Left lung (tissue), 10 donors: ENCODE results near the gene CCDC154. TPM values are rescaled to one million over a fixed set of nuclear protein-coding genes. Genes with fewer than 3 reads are reported as not detected.
A peak's percentile ranks its signal among the peaks of the same experiment; 100 is the strongest.

Source experiments
- ATAC-seq: fragments of 200-7000 bp; cut with Tn5 transposase; one replicate; pipeline ENCODE4 v1.9.1; 2020; ENCODE audit warnings: moderate library complexity
- DNase-seq, 4 donors: peaks; one replicate each; pipeline ENCODE4 v3.0.0-alpha.2; 2013 to 2020
- H3K27ac ChIP-seq, 2 donors: fragments of 200-600 bp; sonication (generic) in 1 of 2; one replicate each; pipeline versions ENCODE4 v1.5.0 to v1.8.0; 2020 to 2021
- H3K27me3 ChIP-seq, 2 donors: fragments of 200-600 bp; sonication (generic) in 1 of 2; one replicate each; pipeline versions ENCODE4 v1.5.0 to v1.8.0; 2020 to 2021
- H3K36me3 ChIP-seq, 2 donors: fragments of 200-600 bp; sonication (generic) in 1 of 2; one replicate each; pipeline versions ENCODE4 v1.5.0 to v1.8.0; 2020 to 2021
- H3K4me1 ChIP-seq, 2 donors: fragments of 200-600 bp; one replicate each; pipeline ENCODE4 v1.8.0; 2021
- H3K4me3 ChIP-seq, 2 donors: fragments of 200-600 bp; sonication (generic) in 1 of 2; one replicate each; pipeline versions ENCODE4 v1.5.0 to v1.8.0; 2020 to 2021; ENCODE audit warnings: mild to moderate bottlenecking in 1 of 2
- H3K9me3 ChIP-seq, 2 donors: fragments of 200-600 bp; sonication (generic) in 1 of 2; one replicate each; pipeline versions ENCODE4 v1.5.0 to v1.8.0; 2020 to 2021
- intact Hi-C, 2 donors: fragments of 100-400 bp; cut with DNase I; formaldehyde crosslinking; loops; one replicate each; pipeline versions ENCODE4 v1.11.2 to v1.14.2; 2022
- polyA plus RNA-seq, 6 donors: library from polyadenylated mRNA; unstranded; fragments of 120-200 nt; gene quantifications; one replicate each; pipeline ENCODE4 v1.2.1, GENCODE V29; 2013; ENCODE audit not compliant: insufficient read length in 6 of 6
- total RNA-seq, 2 donors: library from RNA; stranded (reverse); fragmentation: NEBNext Ultra II Directional; extraction: Animal tissue kit (Norgen Biotek cat#: 25700); gene quantifications; one replicate each; pipeline ENCODE4 v1.2.1, GENCODE V29; 2021
- TF ChIP-seq, protein P1 (sequence below), 2 donors: fragments of 200-600 bp; sonication (generic) in 1 of 2; IDR thresholded peaks; one replicate each; pipeline versions ENCODE4 v1.5.0 to v1.8.0; 2021; ENCODE audit warnings: antibody characterized with exemption in 2 of 2
- donor health status: DM: no; HTN: yes; CAD: no.
- donor health status: DM: no; HTN: no; CAD: no.

Gene CCDC154
- total and polyA plus RNA-seq, 8 donors, result 1.5 to 11.8 (median 7.1) TPM

DNA sequence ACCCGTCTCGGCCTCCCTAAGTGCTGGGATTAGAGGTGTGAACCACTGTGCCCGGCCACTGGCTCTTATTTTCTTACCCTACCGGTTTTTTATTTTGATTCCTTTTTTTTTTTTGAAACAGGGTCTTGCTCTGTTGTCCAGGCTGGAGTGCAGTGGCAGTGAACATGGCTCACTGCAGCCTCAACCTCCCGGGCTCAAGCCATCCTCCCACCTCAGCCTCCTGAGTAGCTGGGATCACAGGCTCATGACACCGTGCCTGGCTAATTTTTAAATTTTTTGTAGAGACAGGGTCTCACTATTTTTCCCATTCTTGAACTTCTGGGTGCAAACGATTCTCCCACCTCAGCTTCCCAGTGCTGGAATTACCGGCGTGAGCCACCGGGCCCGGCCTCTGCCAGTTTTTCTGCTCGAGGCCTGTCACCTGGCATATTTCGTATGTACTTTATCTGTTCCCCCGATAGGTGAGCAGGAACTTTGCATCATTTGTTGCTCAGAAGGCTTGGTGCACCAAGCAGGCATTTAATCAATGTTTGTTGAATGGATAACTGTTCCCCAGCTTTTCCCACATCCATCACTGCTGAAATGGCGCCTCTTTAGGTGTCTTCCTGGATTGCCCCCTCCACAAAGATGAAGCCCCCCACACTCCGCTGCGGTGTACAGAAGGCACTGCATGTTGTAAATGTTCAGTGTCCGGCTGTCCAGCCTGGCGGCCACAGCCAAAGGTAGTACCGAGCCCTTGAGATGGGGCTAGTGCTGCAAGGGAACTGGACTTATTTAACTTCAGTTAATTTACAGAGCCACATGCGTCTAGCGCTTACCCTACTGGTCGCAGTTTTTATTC, 47.9 kb upstream of the CCDC154 start:
- Histone ChIP-seq H3K4me1 (peaks cover 9 to 28% of the 10 kb centered on the region in 2 donors), H3K4me3 (peak overlapping the region; percentile 47 to 70), H3K36me3 (peaks cover 0 to 27% of the 10 kb centered on the region in 2 donors), H3K27me3 (no peaks in the 10 kb centered on the region), H3K27ac (peak overlapping the region; percentile 71 to 72), H3K9me3 (no peaks in the 10 kb centered on the region)
- DNase-seq (no peak), ATAC-seq (no peak)
- intact Hi-C loops, result no loop called here
- TF ChIP-seq, protein P1, sequence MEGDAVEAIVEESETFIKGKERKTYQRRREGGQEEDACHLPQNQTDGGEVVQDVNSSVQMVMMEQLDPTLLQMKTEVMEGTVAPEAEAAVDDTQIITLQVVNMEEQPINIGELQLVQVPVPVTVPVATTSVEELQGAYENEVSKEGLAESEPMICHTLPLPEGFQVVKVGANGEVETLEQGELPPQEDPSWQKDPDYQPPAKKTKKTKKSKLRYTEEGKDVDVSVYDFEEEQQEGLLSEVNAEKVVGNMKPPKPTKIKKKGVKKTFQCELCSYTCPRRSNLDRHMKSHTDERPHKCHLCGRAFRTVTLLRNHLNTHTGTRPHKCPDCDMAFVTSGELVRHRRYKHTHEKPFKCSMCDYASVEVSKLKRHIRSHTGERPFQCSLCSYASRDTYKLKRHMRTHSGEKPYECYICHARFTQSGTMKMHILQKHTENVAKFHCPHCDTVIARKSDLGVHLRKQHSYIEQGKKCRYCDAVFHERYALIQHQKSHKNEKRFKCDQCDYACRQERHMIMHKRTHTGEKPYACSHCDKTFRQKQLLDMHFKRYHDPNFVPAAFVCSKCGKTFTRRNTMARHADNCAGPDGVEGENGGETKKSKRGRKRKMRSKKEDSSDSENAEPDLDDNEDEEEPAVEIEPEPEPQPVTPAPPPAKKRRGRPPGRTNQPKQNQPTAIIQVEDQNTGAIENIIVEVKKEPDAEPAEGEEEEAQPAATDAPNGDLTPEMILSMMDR (IDR thresholded peaks at IDR 0.05), result no peak

DNA sequence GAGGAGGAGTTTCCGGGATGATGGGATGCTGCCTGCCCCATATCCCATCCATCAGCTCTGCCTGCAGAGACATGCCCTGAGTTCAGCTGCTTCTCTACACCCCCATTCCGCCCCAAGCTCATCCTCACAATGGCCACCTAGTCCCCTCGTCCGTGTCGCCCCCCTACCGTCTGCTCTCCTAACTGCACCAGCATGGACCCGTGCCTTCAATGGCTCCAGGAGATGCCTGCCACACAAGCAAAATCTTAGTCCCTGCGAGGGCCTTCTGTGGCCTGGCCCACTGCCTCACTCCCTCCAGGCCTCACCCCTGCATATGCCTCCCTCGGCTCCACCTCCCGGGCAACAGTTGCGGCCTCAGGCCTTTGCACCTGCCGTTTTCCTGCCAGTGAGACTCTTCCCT, 47.0 kb upstream of the CCDC154 start:
- Histone ChIP-seq H3K27me3 (no peaks in the 10 kb centered on the region), H3K27ac (no peak overlapping the region), H3K36me3 (peaks cover 0 to 18% of the 10 kb centered on the region in 2 donors), H3K4me1 (peaks cover 9 to 28% of the 10 kb centered on the region in 2 donors), H3K4me3 (no peak overlapping the region), H3K9me3 (no peaks in the 10 kb centered on the region)
- intact Hi-C loops, result no loop called here
- TF ChIP-seq, protein P1 (IDR thresholded peaks at IDR 0.05), result no peak
- ATAC-seq (no peak), DNase-seq (no peak)

DNA sequence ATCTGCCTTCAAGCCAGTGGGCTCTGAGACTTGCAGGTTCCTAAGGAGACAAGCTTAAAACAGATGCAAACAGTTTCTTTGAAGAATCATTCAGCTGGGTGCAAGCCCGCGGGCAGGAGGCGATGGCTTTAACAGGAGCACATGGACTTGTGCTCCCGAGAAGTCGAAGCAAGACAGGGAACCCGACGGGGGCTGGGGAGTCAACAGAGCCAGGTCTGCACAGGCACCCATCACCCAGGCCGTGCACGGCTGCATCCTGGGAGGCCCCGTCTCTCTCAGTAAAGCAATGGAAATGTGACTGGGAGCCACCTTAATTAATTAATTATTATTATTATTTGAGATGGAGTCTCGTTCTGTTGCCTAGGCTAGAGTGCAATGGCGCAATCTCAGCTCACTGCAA, 44.7 kb upstream of the CCDC154 start:
- Histone ChIP-seq H3K27ac (no peak overlapping the region), H3K27me3 (no peaks in the 10 kb centered on the region), H3K4me1 (peaks cover under 1 to 14% of the 10 kb centered on the region in 2 donors), H3K4me3 (no peak overlapping the region), H3K36me3 (no peaks in the 10 kb centered on the region), H3K9me3 (no peaks in the 10 kb centered on the region)
- DNase-seq (no peak), ATAC-seq (no peak)
- intact Hi-C loops, result no loop called here
- TF ChIP-seq, protein P1 (IDR thresholded peaks at IDR 0.05), result no peak

DNA sequence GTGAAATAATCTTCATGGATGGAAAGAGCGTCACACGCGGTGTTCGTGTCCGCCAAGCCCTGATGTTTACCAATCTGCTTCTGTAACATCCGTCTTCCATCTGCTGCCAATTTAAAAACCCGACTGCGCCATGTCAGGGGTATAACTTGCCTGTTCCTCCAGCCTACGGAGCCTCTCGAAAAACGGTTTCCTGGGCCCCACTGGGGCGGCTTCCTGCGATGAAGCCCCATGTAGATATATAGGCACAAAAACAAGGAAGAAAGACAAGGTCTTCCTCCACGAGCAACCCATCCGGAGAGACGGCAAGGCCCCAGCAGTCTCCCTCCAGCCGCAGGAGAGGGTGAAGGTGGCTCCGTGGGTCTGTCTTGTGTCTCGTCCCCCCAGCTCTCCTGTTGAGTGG, 44.3 kb upstream of the CCDC154 start, which contains the start of gene PTX4:
PTX4 (minus strand) TSS at position 326 of the 400 bp plus-strand sequence; CDS start at position 291, 35 bp downstream.
- H3K4me3 ChIP-seq, result no peak within 1 kb of the TSS
- H3K36me3 ChIP-seq, result no peaks in the 10 kb centered on the region
- H3K4me1 ChIP-seq, result peaks cover 0 to 10% of the 10 kb centered on the region in 2 donors
- H3K27me3 ChIP-seq, result no peaks in the 10 kb centered on the region
- intact Hi-C loops, result no loop called here
- DNase-seq (no peak), ATAC-seq (no peak)
- TF ChIP-seq, protein P1 (IDR thresholded peaks at IDR 0.05), result no peak
- H3K27ac ChIP-seq, result no peak within 1 kb of the TSS
- H3K9me3 ChIP-seq, result no peaks in the 10 kb centered on the region

DNA sequence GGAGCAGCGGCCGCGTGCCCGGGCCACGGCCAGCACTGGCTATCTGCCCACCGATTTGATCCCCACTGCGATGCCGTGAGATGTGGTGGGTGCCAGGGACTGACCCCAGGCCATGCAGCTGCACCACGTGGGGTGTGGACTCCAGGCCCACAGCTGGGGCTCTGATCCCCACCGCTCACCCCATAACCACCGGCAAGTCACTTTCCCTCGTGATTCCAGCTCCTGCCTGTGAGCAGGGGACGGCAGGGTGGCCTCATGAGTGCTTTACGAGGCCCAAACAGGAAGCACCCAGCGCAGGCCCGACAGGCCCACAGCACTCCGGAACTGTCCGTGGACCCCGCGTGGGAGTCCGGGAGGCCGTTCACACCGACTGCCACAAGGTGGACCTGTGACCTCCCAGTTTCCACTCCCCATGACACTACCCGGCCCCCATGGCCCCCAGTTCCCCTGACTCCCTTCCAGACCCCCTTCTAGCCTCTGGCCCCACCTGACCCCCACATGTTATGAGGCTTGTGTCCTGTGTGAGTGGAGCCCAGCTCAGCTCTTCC, 43.8 kb upstream of the CCDC154 start:
- no peak for ATAC-seq
- H3K4me3 ChIP-seq, result no peak overlapping the region
- peak in 1 of 4 donors; percentile 75 for DNase-seq
- peaks cover 0 to 10% of the 10 kb centered on the region in 2 donors for H3K4me1 ChIP-seq
- no peaks in the 10 kb centered on the region for H3K9me3 ChIP-seq
- no peak overlapping the region for H3K27ac ChIP-seq
- TF ChIP-seq, protein P1 (IDR thresholded peaks at IDR 0.05), result no peak
- H3K27me3 ChIP-seq, result no peaks in the 10 kb centered on the region
- intact Hi-C loops, result no loop called here
- no peaks in the 10 kb centered on the region for H3K36me3 ChIP-seq
